Skeletal muscle satellite cell (primary cell): ENCODE measurements around the gene USH2A.

Source experiments
- H3K27me3 ChIP-seq: 2 replicates; pipeline ENCODE4 v1.7.0; 2013; ENCODE audit warnings: low read length; ENCODE audit not compliant: control insufficient read depth, insufficient read depth
- H3K36me3 ChIP-seq: 2 replicates; pipeline ENCODE4 v1.7.0; 2013; ENCODE audit warnings: mild to moderate bottlenecking, control low read depth, low read length; ENCODE audit not compliant: insufficient read depth
- H3K4me1 ChIP-seq: 2 replicates; pipeline ENCODE4 v1.7.0; 2013; ENCODE audit warnings: low read length; ENCODE audit not compliant: control insufficient read depth, insufficient read depth
- H3K4me2 ChIP-seq: 2 replicates; pipeline ENCODE4 v1.7.0; 2013; ENCODE audit warnings: mild to moderate bottlenecking, low read length
- H3K4me3 ChIP-seq: 2 replicates; pipeline ENCODE4 v1.7.0; 2013; ENCODE audit warnings: low read length
- H3K9ac ChIP-seq: 2 replicates; pipeline ENCODE4 v1.7.0; 2013; ENCODE audit warnings: mild to moderate bottlenecking, low read depth, low read length, moderate library complexity
- H3K9me3 ChIP-seq: replicated peaks from 2 replicates; pipeline ENCODE4 v1.7.0; 2013; ENCODE audit warnings: mild to moderate bottlenecking, control low read depth, low read length

Gene USH2A

DNA sequence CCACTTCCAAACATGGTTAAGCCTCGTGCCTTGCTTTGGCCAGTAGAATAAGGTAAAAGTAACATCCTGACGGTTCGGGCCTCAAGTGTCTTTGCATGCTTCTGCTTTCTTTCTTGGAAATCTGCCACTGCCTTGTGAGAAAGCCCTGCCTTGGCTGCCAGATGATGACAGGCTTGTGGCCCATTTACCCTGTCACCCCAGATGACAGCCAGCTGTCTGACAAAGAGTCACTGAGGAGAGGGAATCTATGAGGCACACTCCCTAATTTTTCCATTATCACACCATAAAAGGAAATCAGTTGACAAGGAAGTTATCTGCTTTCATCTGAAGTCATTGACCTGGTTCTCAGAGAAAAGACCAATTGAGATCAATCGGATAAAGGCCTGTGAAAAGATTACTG, 199.8 kb downstream of the USH2A start:
- Histone ChIP-seq H3K36me3 (no peaks in the 10 kb centered on the region), H3K4me1 (no peaks in the 10 kb centered on the region), H3K4me2 (no peak overlapping the region), H3K9ac (no peak overlapping the region), H3K4me3 (no peak overlapping the region), H3K27me3 (no peaks in the 10 kb centered on the region), H3K9me3 (no peaks in the 10 kb centered on the region)

DNA sequence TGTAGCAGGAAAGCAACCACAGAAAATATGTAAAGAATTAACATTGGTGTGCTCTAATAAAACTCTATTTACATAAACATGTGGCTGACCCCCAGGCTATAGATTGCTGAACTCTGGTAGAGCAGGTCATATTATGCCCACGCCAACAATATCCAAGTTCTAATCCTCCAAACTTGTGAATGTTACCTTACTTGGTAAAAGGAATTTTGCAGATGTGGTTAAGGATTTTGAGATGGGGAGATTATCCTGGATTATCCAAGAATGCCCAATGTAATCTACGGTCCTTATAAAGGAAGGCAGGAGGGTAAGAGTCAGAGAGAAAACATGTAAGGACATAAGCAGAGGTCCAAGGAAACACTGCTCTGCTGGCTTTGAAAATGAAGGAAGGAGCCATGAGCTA, 201.0 kb downstream of the USH2A start:
- H3K9me3 ChIP-seq = no peaks in the 10 kb centered on the region
- no peak overlapping the region for H3K4me3 ChIP-seq
- H3K4me1 ChIP-seq = no peaks in the 10 kb centered on the region
- no peaks in the 10 kb centered on the region for H3K36me3 ChIP-seq
- H3K4me2 ChIP-seq = no peak overlapping the region
- H3K27me3 ChIP-seq = no peaks in the 10 kb centered on the region
- H3K9ac ChIP-seq = no peak overlapping the region

DNA sequence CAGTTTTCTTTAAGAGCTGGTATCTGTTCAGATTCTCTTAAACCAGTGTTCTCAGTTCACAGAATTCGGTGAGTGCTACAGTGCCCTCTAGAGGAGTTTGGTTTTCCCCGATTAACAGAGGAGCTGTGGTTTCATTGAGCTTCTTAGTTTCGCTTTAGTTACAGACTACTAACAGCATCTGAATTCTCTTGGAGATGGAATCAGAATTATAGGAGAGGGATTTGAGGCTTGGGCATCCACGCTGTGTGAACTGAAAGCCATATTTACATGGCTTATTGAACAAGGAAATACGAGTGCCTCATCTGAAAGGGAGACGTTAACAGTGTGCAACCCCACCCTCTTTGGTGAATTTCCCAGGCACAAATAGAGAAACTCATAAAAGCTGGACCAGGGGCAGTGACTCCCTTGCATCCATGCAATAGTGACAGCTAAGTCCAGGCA, 202.0 kb downstream of the USH2A start:
- H3K9me3 ChIP-seq = no peaks in the 10 kb centered on the region

DNA sequence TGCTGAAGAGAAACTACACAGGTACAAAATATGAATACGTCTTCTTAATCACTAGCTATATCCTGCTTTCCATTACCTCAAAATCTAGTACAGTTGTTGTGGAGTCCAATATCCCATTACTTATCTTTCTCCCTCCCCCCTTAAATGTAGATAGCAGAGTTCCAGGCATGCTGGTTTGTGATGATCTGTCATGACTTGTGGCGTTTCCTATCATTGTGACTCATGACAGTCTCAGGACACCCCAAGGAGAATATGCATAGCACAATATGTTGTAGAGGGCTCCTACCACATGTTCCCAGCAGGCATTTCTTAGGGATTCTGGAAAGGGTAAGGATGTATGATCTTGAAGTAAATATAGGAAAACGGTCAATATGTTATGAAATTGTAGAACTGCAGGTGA, 206.9 kb downstream of the USH2A start:
- H3K4me3 ChIP-seq = no peak overlapping the region
- no peaks in the 10 kb centered on the region for H3K9me3 ChIP-seq
- no peak overlapping the region for H3K4me2 ChIP-seq
- H3K36me3 ChIP-seq = no peaks in the 10 kb centered on the region
- no peak overlapping the region for H3K9ac ChIP-seq
- no peaks in the 10 kb centered on the region for H3K27me3 ChIP-seq
- no peaks in the 10 kb centered on the region for H3K4me1 ChIP-seq

More for the DNA sequence above, 202.0 kb downstream of the USH2A start:
- Histone ChIP-seq H3K36me3 (no peaks in the 10 kb centered on the region), H3K27me3 (no peaks in the 10 kb centered on the region), H3K4me1 (no peaks in the 10 kb centered on the region), H3K9ac (peak overlapping the region; percentile 81), H3K4me2 (peak overlapping the region; percentile 81), H3K4me3 (peak overlapping the region; percentile 77)

DNA sequence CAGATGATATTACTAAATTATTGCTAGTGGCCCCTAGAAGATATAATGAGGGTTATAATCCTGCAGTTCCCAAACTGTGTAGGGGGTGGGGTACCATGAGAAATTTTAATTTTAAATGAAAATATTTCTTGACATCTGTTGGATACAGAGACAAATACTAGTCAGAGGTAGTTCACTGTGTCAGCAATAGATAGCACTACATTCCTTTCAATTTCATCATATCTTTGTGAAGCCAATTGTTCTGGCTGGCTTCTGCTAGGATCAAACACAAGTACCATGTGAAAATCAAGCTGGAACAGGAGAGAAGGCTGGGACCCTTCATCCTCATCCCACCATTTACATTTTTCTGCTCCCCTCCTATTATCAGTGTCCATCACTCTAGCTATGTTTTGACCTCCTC, 208.1 kb downstream of the USH2A start:
- Histone ChIP-seq H3K9me3 (no peaks in the 10 kb centered on the region), H3K27me3 (no peaks in the 10 kb centered on the region), H3K4me3 (no peak overlapping the region), H3K36me3 (no peaks in the 10 kb centered on the region), H3K4me2 (no peak overlapping the region), H3K4me1 (no peaks in the 10 kb centered on the region), H3K9ac (no peak overlapping the region)

DNA sequence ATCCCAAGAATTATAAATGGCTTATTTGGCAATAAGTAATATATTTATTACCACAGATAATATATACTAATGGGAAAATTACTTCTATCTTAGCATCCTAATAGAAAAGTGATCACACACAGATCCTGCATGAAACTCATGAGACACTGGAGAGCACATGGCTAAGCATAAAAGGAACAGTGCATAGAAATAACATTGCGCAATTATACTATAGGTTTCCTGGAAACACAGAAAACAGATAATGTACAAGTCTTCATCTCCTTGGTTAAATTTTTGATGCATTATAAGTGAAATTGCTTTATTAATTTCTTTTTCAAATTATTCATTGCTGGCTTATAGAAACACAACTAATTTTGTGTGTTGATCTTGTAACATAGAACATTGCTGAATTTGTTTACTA, 210.4 kb downstream of the USH2A start:
- Histone ChIP-seq H3K9ac (no peak overlapping the region), H3K4me1 (no peaks in the 10 kb centered on the region), H3K4me2 (no peak overlapping the region), H3K4me3 (no peak overlapping the region), H3K9me3 (no peaks in the 10 kb centered on the region), H3K27me3 (no peaks in the 10 kb centered on the region), H3K36me3 (no peaks in the 10 kb centered on the region)

DNA sequence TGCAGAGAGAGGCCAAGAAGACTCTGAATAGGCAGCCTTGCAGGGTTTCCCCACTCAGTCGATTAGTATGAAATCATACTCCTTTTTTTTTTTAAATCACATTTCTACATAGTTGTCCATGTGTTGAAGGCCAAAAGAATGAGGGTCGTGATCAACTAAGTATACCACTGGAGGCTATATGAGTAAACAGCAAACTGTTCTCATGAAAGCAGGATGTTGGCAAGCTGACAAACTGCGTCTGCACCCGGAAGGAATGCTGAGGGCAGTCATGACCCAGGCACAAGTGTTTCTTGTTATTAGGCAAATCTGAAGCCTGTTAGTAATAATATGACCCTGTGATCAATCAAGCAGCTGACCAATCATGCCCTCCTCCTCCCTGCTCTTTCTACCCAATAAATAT, 213.2 kb downstream of the USH2A start:
- no peak overlapping the region for H3K4me3 ChIP-seq
- H3K9me3 ChIP-seq = no peaks in the 10 kb centered on the region
- no peaks in the 10 kb centered on the region for H3K27me3 ChIP-seq
- H3K4me1 ChIP-seq = no peaks in the 10 kb centered on the region
- H3K4me2 ChIP-seq = no peak overlapping the region
- H3K36me3 ChIP-seq = no peaks in the 10 kb centered on the region
- no peak overlapping the region for H3K9ac ChIP-seq

DNA sequence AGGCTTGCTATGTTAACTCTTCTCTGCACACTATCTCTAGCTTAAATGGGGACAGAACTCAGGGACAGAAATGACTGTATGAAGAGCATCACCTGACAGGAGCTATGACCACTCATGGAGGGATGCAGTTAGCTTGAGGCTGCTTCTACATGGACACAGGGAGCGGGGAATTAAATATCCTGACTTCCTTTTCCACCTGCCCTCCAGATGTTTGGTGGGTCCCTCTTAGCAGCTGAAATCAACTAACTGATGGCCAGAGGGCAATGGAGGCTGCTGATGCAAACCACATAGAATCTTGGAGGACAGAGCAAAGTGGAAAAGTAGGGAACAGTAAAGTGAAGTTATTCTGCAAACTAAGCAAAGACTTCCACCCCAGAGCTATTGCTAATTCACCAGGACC, 214.1 kb downstream of the USH2A start:
- H3K9ac ChIP-seq = no peak overlapping the region
- H3K36me3 ChIP-seq = no peaks in the 10 kb centered on the region
- no peaks in the 10 kb centered on the region for H3K4me1 ChIP-seq
- no peaks in the 10 kb centered on the region for H3K27me3 ChIP-seq
- H3K9me3 ChIP-seq = no peaks in the 10 kb centered on the region
- H3K4me3 ChIP-seq = no peak overlapping the region
- H3K4me2 ChIP-seq = no peak overlapping the region

DNA sequence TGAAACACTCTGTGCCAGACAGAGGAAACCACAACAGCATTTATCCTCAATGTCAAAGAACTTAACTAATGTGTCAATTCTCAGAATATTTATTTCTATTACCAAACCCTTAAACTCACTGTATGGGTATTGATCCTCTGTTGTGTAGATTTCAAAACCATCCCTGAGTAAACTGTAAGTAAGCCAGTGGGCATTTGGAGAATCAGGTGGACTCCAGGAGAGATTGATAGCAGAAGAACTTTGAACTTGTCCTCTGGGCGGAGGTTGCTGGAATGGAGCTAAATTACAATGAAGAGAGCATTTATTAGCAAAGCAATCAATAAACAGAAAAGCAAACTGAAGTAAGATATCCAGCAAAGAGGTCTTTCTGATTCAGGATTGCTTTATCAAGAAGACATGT, 216.1 kb downstream of the USH2A start:
- H3K36me3 ChIP-seq = no peaks in the 10 kb centered on the region
- no peaks in the 10 kb centered on the region for H3K4me1 ChIP-seq
- H3K27me3 ChIP-seq = no peaks in the 10 kb centered on the region
- H3K4me3 ChIP-seq = no peak overlapping the region
- H3K9ac ChIP-seq = no peak overlapping the region
- no peaks in the 10 kb centered on the region for H3K9me3 ChIP-seq
- H3K4me2 ChIP-seq = no peak overlapping the region

DNA sequence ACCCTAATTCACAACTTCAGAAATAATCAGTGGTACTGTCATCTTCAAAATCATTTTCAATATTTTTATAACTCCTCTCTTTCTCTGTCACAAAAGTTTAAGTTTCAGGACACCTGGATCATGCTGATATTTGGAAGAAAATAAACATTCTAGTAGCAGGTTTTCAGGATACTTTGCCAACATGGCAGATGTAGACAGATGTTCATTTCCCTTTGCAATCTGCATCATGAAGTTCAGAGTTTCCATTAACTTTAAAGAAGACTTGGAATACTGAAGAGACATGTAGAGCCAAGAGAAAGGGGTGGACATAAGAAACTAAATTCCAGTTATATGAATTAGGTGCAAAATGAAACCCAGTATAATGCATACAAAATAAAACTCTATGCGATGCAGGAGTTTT, 218.1 kb downstream of the USH2A start:
- Histone ChIP-seq H3K9me3 (no peaks in the 10 kb centered on the region), H3K27me3 (no peaks in the 10 kb centered on the region), H3K4me3 (no peak overlapping the region), H3K9ac (no peak overlapping the region), H3K4me2 (no peak overlapping the region), H3K4me1 (no peaks in the 10 kb centered on the region), H3K36me3 (no peaks in the 10 kb centered on the region)

DNA sequence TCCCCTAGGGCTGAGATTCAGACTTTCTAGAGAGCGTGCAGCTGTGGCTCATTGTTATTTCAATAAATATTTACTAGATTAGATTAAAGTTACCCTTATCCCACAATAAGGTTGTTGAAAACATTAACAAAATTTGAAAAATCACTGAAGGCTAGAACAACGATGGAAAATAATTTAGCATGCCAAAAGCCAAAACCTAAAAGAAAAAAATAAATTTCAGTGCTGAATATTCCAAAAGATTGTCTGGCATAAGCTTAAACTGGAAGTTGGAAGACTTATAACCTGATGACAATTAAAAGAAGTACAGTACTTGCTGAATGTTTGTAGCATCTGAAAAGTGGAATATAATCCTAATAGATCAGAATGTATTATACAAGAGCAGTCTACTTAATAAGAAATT, 221.3 kb downstream of the USH2A start:
- H3K27me3 ChIP-seq = no peaks in the 10 kb centered on the region
- H3K4me1 ChIP-seq = no peaks in the 10 kb centered on the region
- no peak overlapping the region for H3K9ac ChIP-seq
- H3K9me3 ChIP-seq = no peaks in the 10 kb centered on the region
- H3K4me3 ChIP-seq = no peak overlapping the region
- H3K36me3 ChIP-seq = no peaks in the 10 kb centered on the region
- no peak overlapping the region for H3K4me2 ChIP-seq

DNA sequence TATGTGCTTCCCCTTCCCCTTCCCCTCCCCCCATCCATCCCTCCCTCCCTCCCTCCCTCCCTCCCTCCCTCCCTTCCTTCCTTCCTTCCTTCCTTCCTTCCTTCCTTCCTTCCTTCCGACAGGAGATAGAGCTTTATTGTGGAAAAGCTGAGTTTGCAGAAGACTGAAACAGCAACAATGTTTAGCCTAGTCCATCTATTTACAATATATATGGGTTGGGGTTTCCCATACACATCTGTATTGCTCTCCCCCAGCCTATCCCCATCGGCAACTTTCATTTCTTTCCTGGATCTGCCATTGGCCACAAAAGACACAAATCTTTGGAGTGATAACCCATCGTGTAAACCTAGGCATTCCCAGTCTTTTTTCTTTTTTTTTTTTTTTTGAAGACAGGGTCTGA, 222.3 kb downstream of the USH2A start:
- H3K9ac ChIP-seq = no peak overlapping the region
- no peak overlapping the region for H3K4me2 ChIP-seq
- H3K4me3 ChIP-seq = no peak overlapping the region
- no peaks in the 10 kb centered on the region for H3K36me3 ChIP-seq
- H3K27me3 ChIP-seq = no peaks in the 10 kb centered on the region
- no peaks in the 10 kb centered on the region for H3K9me3 ChIP-seq
- no peaks in the 10 kb centered on the region for H3K4me1 ChIP-seq
